WERI-Rb-1 (cell line): ENCODE data around the gene RGS3.

Source experiments
- DNase-seq: peaks from one replicate; pipeline ENCODE4 v3.0.0-alpha.2; 2020
- H3K27ac ChIP-seq: fragments of 250-450 bp; sonication (Bioruptor Pico); 2 replicates; pipeline ENCODE4 v1.5.1; 2020; ENCODE audit warnings: mild to moderate bottlenecking, moderate library complexity
- H3K27me3 ChIP-seq: fragments of 250-450 bp; sonication (Bioruptor Pico); 2 replicates; pipeline ENCODE4 v1.5.1; 2021; ENCODE audit warnings: mild to moderate bottlenecking, low read depth, moderate library complexity; ENCODE audit not compliant: insufficient read depth, severe bottlenecking
- H3K36me3 ChIP-seq: fragments of 250-450 bp; sonication (Bioruptor Pico); 2 replicates; pipeline ENCODE4 v1.5.1; 2020; ENCODE audit warnings: mild to moderate bottlenecking, moderate library complexity
- H3K4me3 ChIP-seq: 2 replicates; pipeline ENCODE4 v1.5.1; 2011; ENCODE audit warnings: low read depth, mild to moderate bottlenecking, control low read depth, low read length
- H3K9me3 ChIP-seq: fragments of 250-450 bp; sonication (Bioruptor Pico); 2 replicates; pipeline ENCODE4 v1.5.1; 2021; ENCODE audit warnings: mild to moderate bottlenecking, moderate library complexity; ENCODE audit not compliant: severe bottlenecking
- CTCF ChIP-seq: IDR thresholded peaks from 2 replicates; pipeline ENCODE4 v1.5.1; 2011; ENCODE audit warnings: low read depth, mild to moderate bottlenecking, control low read depth, inconsistent platforms, low read length

The RGS3 gene

GRCh38 chr9:113463418-113464285 lies at the start of gene RGS3:
Gene RGS3, plus strand, starts transcription at chr9:113463727. Its CDS starts 76 bp downstream, at chr9:113463803.
- no peaks in the 10 kb centered on the region for H3K27me3 ChIP-seq
- no peak within 1 kb of the TSS for H3K27ac ChIP-seq
- no peaks in the 10 kb centered on the region for H3K9me3 ChIP-seq
- DNase-seq, result no peak
- no peak within 1 kb of the TSS for H3K4me3 ChIP-seq
- H3K36me3 ChIP-seq, result no peaks in the 10 kb centered on the region
- no peak for TF ChIP-seq CTCF

GRCh38 chr9:113416149-113416721 lies 47.3 kb upstream of the RGS3 start:
- H3K27me3 ChIP-seq, result no peaks in the 10 kb centered on the region
- DNase-seq, result no peak
- H3K9me3 ChIP-seq, result no peaks in the 10 kb centered on the region
- no peak overlapping the region for H3K27ac ChIP-seq
- H3K36me3 ChIP-seq, result no peaks in the 10 kb centered on the region
- no peak for TF ChIP-seq CTCF
- no peak overlapping the region for H3K4me3 ChIP-seq

GRCh38 chr9:113417370-113417769 lies 46.2 kb upstream of the RGS3 start:
- no peak for TF ChIP-seq CTCF
- no peak overlapping the region for H3K4me3 ChIP-seq
- no peaks in the 10 kb centered on the region for H3K9me3 ChIP-seq
- H3K27me3 ChIP-seq, result no peaks in the 10 kb centered on the region
- no peaks in the 10 kb centered on the region for H3K36me3 ChIP-seq
- no peak for DNase-seq
- H3K27ac ChIP-seq, result no peak overlapping the region

GRCh38 chr9:113421726-113422125 lies 41.8 kb upstream of the RGS3 start:
- no peak for DNase-seq
- Histone ChIP-seq H3K4me3 (no peak overlapping the region), H3K27ac (no peak overlapping the region)

GRCh38 chr9:113425072-113425471 lies 38.5 kb upstream of the RGS3 start:
- H3K9me3 ChIP-seq, result no peaks in the 10 kb centered on the region
- no peaks in the 10 kb centered on the region for H3K36me3 ChIP-seq
- no peaks in the 10 kb centered on the region for H3K27me3 ChIP-seq
- no peak overlapping the region for H3K4me3 ChIP-seq
- no peak for TF ChIP-seq CTCF
- DNase-seq, result no peak
- H3K27ac ChIP-seq, result no peak overlapping the region

More at GRCh38 chr9:113421726-113422125, 41.8 kb upstream of the RGS3 start:
- no peaks in the 10 kb centered on the region for H3K9me3 ChIP-seq
- no peak for TF ChIP-seq CTCF
- H3K27me3 ChIP-seq, result no peaks in the 10 kb centered on the region
- H3K36me3 ChIP-seq, result no peaks in the 10 kb centered on the region
